GM18517 (cell line): ENCODE measurements around the gene SLC25A21.

Source experiments
- ATAC-seq: cut with Tn5 transposase; IDR thresholded peaks from one replicate; pipeline ENCODE4 v1.9.1; 2021; ENCODE audit warnings: mild to moderate bottlenecking, moderate library complexity; ENCODE audit not compliant: unreplicated experiment

Gene SLC25A21

GRCh38 chr14:36674659-36675058, 497.7 kb downstream of the SLC25A21 start:
- ATAC-seq = no peak

DNA sequence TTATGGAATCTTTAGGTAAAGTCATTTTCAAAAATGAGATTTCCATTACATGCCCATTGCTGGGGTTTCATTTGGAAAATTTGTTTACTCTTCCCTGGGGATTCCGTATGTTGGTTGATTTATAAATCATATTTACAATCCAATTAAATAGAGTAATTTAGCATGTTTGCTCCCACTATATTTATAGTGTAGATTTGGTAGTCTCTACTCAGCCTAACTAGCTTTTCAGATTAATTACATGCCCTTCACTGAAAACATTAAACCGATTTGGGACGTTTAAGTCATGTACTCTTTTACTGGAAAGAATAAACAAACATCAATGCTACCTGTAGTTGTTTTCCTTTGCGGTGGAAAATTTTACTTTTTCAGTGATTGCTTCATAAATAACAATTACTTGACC, 500.3 kb downstream of the SLC25A21 start:
- ATAC-seq = no peak

DNA sequence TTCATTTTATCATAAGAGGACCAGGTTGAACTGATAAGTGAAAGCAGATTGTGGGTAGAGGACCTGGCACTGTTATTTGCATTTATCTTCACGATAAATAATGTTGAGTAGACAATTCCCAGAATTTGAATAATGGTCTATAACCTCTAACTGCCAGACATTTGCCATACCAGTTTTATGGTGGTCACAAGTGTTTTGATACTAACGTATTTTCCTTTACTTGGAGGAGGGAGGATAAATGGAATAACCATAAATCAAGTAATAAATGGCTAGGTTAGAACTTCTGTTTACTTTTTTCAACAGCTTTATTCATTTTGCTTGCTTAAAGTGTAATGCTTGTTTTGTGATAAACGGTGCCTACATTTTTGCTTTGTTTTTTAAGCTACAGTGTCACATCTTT, 501.3 kb downstream of the SLC25A21 start:
- no peak for ATAC-seq

GRCh38 chr14:36667679-36668078, 504.7 kb downstream of the SLC25A21 start:
- no peak for ATAC-seq

DNA sequence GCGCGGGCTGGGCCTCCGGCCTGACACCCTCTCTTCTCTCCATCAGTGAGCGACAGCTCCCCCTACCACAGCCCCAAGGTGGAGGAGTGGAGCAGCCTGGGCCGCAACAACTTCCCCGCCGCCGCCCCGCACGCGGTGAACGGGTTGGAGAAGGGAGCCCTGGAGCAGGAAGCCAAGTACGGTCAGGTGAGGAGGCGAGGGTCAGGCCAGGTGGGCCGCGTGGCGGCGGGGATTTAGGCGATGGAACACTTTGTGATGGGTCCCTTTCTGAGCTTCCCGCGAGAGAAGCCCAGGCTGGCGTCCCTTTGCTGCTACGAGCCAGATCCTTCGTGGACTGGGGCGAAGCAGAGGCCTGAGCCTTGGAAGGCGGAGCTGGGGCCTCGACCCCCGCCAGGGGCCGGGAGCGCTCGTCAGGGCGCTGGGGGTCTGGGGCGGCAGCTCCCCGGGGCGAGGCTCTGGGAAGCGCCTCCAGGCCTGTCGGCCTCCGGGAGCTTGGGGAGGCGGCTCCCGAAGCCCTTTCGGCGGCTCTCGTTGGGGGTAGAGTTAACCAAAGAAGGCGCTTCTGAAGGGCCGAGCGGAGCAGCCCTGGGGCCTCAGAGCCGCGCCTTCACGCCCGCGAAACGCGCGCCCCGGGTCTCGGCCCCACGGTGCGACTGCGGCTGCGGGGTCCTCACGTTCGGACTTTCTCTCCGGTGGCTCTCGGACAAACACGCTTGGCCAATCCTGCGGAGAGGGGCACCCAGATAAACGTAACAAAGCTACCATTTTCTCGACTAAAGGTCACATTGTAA, 505.8 kb downstream of the SLC25A21 start:
- ATAC-seq = no peak

DNA sequence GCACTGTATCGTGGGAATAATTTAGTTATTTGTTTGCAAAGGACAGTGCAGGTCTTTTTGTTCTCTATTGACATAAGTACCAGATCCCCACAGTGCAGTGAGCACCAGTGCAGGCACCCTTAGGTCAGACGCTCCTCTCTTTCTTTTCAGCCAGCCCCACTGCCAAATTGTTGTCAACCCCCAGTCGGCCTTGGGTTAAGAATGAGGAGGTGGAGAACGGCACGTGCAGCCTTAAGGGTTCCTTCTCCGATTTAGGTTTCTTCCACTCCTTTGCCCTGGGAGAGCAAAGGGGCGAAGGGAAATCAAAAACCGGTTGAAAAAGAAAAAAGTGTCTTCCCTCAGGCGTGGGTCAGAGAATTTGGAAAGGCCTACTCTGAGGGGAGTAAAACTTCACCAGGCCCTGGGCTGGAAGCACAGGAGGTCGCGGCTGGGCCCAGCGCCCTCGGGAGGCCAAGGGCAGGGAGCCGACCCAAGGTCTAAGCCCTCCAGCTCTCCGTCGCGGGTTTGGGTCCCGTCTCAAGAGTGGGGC, 506.5 kb downstream of the SLC25A21 start:
- ATAC-seq = no peak

- no peak for ATAC-seq
Observed at GRCh38 chr14:36664322-36665193, 507.8 kb downstream of the SLC25A21 start.

GRCh38 chr14:36663404-36664321, 508.7 kb downstream of the SLC25A21 start:
- ATAC-seq = no peak

DNA sequence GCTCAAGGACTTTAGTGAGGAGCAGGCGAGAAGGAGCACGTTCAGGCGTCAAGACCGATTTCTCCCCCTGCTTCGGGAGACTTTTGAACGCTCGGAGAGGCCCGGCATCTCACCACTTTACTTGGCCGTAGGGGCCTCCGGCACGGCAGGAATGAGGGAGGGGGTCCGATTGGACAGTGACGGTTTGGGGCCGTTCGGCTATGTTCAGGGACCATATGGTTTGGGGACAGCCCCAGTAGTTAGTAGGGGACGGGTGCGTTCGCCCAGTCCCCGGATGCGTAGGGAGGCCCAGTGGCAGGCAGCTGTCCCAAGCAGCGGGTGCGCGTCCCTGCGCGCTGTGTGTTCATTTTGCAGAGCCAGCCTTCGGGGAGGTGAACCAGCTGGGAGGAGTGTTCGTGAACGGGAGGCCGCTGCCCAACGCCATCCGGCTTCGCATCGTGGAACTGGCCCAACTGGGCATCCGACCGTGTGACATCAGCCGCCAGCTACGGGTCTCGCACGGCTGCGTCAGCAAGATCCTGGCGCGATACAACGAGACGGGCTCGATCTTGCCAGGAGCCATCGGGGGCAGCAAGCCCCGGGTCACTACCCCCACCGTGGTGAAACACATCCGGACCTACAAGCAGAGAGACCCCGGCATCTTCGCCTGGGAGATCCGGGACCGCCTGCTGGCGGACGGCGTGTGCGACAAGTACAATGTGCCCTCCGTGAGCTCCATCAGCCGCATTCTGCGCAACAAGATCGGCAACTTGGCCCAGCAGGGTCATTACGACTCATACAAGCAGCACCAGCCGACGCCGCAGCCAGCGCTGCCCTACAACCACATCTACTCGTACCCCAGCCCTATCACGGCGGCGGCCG, 509.6 kb downstream of the SLC25A21 start:
- ATAC-seq = no peak

DNA sequence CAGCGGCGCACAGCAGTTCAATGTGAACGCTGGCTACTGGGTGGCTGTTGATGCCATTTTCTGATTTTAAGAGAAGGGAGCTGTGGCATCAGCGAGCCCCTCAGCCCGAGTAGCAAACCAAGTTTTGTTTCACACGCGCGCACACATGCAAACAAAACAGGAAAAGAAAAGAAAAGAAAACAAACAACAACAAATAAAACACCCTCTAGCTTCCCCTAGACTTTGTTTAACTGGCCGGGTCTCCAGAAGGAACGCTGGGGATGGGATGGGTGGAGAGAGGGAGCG, 510.2 kb downstream of the SLC25A21 start:
- no peak for ATAC-seq

DNA sequence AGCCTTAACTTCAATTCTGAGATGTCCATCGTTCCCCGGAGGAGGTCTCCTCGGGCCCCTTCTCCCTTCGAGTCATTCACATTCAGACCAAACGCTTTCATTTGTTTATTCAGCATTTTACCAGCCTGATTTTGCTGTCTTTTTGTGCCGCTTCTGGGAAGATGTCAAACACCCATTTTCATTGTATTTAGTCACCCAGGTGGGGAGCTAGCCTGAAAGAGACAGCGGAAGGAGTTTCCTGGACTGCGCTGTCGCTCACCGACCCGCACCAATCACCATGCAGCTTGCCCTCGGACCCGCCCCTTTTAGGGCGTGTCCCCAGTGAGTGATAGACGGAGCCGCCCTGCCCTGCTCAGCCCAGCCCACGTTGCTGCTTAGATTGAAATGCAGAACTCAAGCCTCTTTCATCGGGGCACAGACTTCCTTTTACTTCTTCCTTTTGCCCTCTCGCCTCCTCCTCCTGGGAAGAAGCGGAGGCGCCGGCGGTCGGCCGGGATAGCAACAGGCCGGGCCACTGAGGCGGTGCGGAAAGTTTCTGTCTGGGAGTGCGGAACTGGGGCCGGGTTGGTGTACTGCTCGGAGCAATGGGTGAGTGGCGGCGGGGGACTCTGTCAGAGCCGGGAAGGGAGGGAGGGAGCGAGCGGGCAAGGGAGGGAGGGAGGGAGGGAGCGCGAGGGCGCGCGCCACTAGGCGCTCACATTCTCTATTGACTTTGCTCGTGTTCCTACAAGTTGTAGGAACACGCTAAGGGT, 510.7 kb downstream of the SLC25A21 start, which contains the start of gene PAX9:
Gene PAX9, plus strand, starts transcription at position 355 of the 752 bp plus-strand sequence. Its CDS starts 230 bp downstream, at position 585.
- peak; percentile 71 for ATAC-seq

DNA sequence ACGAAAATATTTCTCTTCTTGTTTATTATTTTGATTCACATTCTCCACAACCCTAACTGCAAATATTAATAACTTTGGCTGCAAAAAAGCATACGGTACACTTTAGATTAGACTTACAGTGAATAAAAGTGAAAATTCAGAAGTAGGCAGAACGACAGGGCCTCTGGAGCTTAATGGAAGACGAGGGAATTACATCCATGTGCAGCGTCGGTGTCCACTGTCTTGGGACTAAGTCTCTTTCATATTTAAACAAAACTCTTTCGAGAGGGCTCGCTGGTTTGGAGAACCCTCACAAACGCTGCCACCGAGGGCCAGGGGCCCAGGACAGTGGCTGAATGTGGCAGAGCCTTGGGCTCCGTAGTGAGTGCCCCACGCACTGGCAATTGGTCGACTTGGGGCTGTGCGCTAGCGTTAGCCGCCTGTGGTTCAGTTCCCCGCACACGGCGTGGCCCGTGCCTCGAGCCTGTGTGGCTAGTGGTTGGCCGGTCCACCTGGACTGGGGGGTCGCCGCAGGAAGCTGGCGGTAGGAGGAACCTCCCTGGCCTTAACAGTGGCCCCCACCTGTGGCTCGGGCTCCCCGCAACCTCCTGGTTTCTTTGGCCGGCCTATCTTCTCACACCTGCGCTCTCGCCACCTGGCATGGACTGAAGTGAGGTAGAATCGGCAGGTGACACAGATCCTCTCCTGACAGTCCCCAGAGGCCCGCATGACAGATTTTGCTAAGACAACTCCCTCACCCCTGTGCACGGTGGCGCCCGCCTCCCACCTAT, 511.5 kb downstream of the SLC25A21 start:
- peak; percentile 20 for ATAC-seq

DNA sequence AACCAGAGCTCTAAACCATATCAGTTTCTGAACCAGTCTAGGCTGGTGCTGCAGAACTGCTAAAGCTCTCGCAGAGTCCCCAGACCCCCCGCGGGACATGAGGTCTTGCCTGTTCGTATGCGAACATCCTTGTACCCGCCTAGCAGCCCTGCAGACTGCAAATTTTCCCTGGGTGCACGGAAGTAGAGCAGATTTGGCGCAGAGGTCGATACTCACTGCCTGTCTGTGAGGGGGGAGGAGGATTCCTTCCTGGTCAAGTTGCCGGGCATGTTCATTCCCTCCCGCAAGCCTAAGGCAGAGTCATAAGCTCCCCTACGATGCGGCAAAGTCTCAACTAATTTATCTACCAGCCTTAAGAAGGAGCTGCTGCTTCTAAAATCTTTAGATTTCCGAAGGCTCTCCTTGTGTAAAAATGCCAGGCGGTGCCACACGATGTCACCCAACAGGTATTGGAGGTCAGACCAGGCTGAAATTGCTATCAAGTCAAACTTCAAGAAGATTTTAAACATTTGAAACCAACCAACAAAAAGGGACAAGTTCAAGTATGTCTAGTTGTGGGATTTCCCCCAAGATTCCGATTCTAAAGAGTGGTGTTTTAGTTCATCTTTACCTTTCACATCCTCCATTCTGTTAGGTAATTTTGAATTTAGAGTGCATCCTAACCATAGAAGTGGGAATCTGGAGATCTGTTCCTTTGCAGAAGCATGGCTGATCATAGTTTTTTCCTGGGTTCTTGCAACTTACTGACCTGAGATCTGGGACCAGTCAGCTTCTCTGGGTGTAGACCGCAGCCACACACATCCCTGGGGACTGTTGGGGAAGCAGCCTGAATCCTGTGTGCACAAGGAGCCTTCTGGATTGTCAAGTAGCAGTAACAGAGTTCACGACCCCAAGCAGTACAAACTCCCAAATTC, 512.3 kb downstream of the SLC25A21 start:
- no peak for ATAC-seq

- ATAC-seq = no peak
Observed at GRCh38 chr14:36659010-36659821, 513.2 kb downstream of the SLC25A21 start.

DNA sequence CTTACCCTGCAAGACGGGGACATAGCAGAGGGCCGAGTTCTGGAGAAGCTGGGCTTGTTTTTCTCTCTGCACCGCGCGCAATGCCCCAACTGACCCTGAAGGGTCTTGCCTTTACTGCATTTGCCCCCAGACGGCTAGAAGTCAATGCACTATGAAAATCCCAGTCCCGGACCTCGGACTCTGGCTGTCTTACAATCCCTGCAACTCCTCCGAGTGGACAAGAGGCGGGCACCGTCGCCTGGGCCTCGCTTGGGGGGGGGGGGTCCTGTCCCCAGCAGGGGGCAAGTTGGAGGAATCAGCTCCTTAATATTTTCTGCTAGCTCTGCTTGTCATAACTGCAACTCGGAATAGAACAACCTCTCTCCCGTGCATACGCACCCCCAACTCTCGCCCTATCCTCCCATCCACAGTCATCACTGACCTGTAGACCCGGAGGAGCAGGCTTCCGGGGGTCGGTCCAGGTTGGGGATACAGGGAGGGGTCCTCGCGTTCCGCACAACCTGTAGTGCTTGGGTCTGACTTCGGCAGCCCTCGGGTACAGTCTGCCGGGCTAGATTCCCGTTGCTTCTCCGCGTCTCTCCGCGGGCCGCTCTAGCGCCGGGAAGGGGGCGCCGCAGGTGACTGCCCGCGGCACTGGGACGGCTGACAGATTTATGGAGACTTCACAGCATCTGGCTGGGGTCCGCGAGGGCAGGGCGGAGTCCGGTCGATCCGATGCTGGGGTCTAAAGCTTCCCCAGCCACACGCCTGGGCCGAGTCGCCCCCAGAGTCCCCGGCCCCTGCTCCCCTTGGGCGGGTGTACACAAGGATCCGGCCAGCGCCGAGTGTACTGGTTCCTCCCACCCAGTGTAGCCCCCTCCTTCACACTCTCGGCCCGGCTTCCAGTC, 514.0 kb downstream of the SLC25A21 start:
- no peak for ATAC-seq
